SU-DHL-6 (cell line): ENCODE measurements around the gene DNAJA4.

Experiments
- EZH2phosphoT487 ChIP-seq: fragments of 200-600 bp; sonication (generic), shearing (Covaris generic); conservative IDR thresholded peaks from 2 replicates; pipeline ENCODE4 v1.6.1; 2018; ENCODE audit warnings: mild to moderate bottlenecking, antibody characterized with exemption, low read length, moderate library complexity, mixed read lengths
- TF ChIP-seq, protein P1 (sequence below): fragments of 200-600 bp; sonication (generic); IDR thresholded peaks from one replicate; pipeline ENCODE4 v1.5.1; 2017; ENCODE audit warnings: antibody characterized with exemption, mild to moderate bottlenecking, low read length, moderate library complexity; ENCODE audit not compliant: insufficient read depth, poor library complexity, severe bottlenecking

DNA sequence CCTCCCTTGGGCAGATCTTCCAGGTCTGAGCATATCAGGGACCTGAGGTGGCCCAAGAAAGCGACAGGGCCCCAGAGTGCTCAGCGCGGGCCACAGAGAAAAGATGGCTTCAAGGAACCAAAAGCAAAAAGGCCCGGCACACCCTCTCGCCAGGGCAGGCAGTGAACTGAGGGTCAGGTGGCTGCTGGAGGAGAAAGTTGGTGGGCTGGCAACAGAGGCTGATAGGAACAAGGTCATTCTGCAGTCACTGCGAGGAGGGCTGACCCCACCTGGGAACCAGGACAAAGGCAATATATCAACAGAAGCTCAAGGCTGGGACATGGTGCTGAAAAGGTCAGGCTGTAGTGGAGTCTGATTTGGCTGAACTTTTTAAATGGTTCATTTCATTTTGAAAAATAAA is 27.2 kb upstream of the DNAJA4 start:
- TF ChIP-seq, protein P1, sequence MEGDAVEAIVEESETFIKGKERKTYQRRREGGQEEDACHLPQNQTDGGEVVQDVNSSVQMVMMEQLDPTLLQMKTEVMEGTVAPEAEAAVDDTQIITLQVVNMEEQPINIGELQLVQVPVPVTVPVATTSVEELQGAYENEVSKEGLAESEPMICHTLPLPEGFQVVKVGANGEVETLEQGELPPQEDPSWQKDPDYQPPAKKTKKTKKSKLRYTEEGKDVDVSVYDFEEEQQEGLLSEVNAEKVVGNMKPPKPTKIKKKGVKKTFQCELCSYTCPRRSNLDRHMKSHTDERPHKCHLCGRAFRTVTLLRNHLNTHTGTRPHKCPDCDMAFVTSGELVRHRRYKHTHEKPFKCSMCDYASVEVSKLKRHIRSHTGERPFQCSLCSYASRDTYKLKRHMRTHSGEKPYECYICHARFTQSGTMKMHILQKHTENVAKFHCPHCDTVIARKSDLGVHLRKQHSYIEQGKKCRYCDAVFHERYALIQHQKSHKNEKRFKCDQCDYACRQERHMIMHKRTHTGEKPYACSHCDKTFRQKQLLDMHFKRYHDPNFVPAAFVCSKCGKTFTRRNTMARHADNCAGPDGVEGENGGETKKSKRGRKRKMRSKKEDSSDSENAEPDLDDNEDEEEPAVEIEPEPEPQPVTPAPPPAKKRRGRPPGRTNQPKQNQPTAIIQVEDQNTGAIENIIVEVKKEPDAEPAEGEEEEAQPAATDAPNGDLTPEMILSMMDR: no peak
- TF ChIP-seq EZH2phosphoT487: no peak
